Tibial nerve (tissue), 4 donors: Measurements from ENCODE around the gene ASIC3. TPM values are rescaled to one million over a fixed set of nuclear protein-coding genes. Genes with fewer than 3 reads are reported as not detected.

Source experiments
- DNase-seq, 2 donors: peaks; one replicate each; pipeline ENCODE4 v3.0.0-alpha.2; 2019; ENCODE audit warnings: low spot score in 2 of 2
- H3K27ac ChIP-seq, 4 donors: fragments of 200-600 bp; sonication (generic) in 3 of 4; one replicate each; pipeline ENCODE4 v1.5.1; 2017 to 2019; ENCODE audit warnings: mild to moderate bottlenecking in 1 of 4
- H3K27me3 ChIP-seq, 2 donors: fragments of 200-600 bp; sonication (generic) in 1 of 2; one replicate each; pipeline versions ENCODE4 v1.5.1 to v1.6.0; 2017 to 2019
- H3K36me3 ChIP-seq, 3 donors: fragments of 200-600 bp; sonication (generic); one replicate each; pipeline ENCODE4 v1.5.1; 2018 to 2019
- H3K4me1 ChIP-seq, 4 donors: fragments of 200-600 bp; sonication (generic) in 3 of 4; one replicate each; pipeline ENCODE4 v1.5.1; 2017 to 2019
- H3K4me3 ChIP-seq, 4 donors: fragments of 200-600 bp; sonication (generic) in 3 of 4; one replicate each; pipeline ENCODE4 v1.5.1; 2017 to 2019; ENCODE audit warnings: mild to moderate bottlenecking in 1 of 4, moderate library complexity in 1 of 4
- H3K9me3 ChIP-seq, 4 donors: fragments of 200-600 bp; sonication (generic) in 3 of 4; one replicate each; pipeline ENCODE4 v1.5.1; 2017 to 2019
- CTCF ChIP-seq, 5 experiments: fragments of 200-600 bp in 3 of 5; fragments of 450-650 bp in 2 of 5; sonication (generic) in 3 of 5; IDR thresholded peaks; one replicate each; pipeline ENCODE4 v1.5.1; 2016 to 2019; ENCODE audit warnings: antibody characterized with exemption in 5 of 5, mild to moderate bottlenecking in 3 of 5, moderate library complexity in 2 of 5
- EP300 ChIP-seq, 2 donors: sonication (generic); formaldehyde crosslinking; IDR thresholded peaks; one replicate each; pipeline ENCODE4 v1.6.1; 2017; ENCODE audit warnings: antibody characterized with exemption in 2 of 2, mild to moderate bottlenecking in 1 of 2
- POLR2A ChIP-seq, 2 donors: fragments of 450-650 bp; IDR thresholded peaks; one replicate each; pipeline ENCODE4 v1.6.1; 2017; ENCODE audit warnings: antibody characterized with exemption in 2 of 2, mild to moderate bottlenecking in 2 of 2, moderate library complexity in 2 of 2
- WGBS, 2 donors: methylation state at CpG; one replicate each; pipeline ENCODE4 v1.1.5; 2018; 5-methylcytosine and 5-hydroxymethylcytosine counted together
- total RNA-seq, 4 donors: library from RNA; depleted of rRNA; stranded (reverse); fragments of >200 nt; gene quantifications; one replicate each; pipeline ENCODE4 v1.1.0, GENCODE V29; 2016

ASIC3 gene
- total RNA-seq, 4 donors from 2014 or later, result 1.7 to 6.0 (median 4.0) TPM

- WGBS, 2 donors, result 8 to 30% methylated on average over 5 to 16 of the region's 26 CpGs
- no peaks in the 10 kb centered on the region for H3K9me3 ChIP-seq
- H3K4me3 ChIP-seq, result peak overlapping the region in 3 of 4 donors; percentile 22 to 41 (median 33)
- peaks cover 0 to 43% (median 19%) of the 10 kb centered on the region in 4 donors for H3K4me1 ChIP-seq
- no peaks in the 10 kb centered on the region for H3K36me3 ChIP-seq
- no peak overlapping the region for H3K27ac ChIP-seq
- DNase-seq, result no peak
- TF ChIP-seq CTCF (IDR thresholded peaks at IDR 0.05) (no peak), POLR2A (IDR thresholded peaks at IDR 0.05) (no peak), EP300 (IDR thresholded peaks at IDR 0.05) (no peak)
- H3K27me3 ChIP-seq, result peaks cover 2 to 83% of the 10 kb centered on the region in 2 donors
These were observed 35.0 kb upstream of the ASIC3 start for GRCh38 chr7:151013356-151013732.

GRCh38 chr7:151013733-151014497, 34.4 kb upstream of the ASIC3 start:
- peak overlapping the region in 3 of 4 donors; percentile 22 to 41 (median 33) for H3K4me3 ChIP-seq
- WGBS, 2 donors, result 18 to 21% methylated on average over 21 to 44 of the region's 55 CpGs
- no peaks in the 10 kb centered on the region for H3K36me3 ChIP-seq
- peak overlapping the region in 1 of 4 donors; percentile 45 for H3K27ac ChIP-seq
- H3K9me3 ChIP-seq, result no peaks in the 10 kb centered on the region
- peak; percentile 21 to 48 for DNase-seq
- H3K27me3 ChIP-seq, result peaks cover 2 to 82% of the 10 kb centered on the region in 2 donors
- TF ChIP-seq POLR2A (IDR thresholded peaks at IDR 0.05) (no peak), CTCF (IDR thresholded peaks at IDR 0.05) (peak in 2 of 5 experiments; percentile 6 to 9), EP300 (IDR thresholded peaks at IDR 0.05) (no peak)
- peaks cover 0 to 44% (median 21%) of the 10 kb centered on the region in 4 donors for H3K4me1 ChIP-seq

- Histone ChIP-seq H3K4me3 (no peak overlapping the region), H3K4me1 (peaks cover 0 to 44% (median 25%) of the 10 kb centered on the region in 4 donors), H3K27ac (no peak overlapping the region), H3K27me3 (peaks cover 2 to 82% of the 10 kb centered on the region in 2 donors), H3K36me3 (no peaks in the 10 kb centered on the region), H3K9me3 (no peaks in the 10 kb centered on the region)
- 80 to 87% methylated on average over 8 of the region's 8 CpGs for WGBS, 2 donors
- TF ChIP-seq POLR2A (IDR thresholded peaks at IDR 0.05) (no peak), CTCF (IDR thresholded peaks at IDR 0.05) (no peak), EP300 (IDR thresholded peaks at IDR 0.05) (no peak)
- DNase-seq, result no peak
These were observed 33.4 kb upstream of the ASIC3 start for GRCh38 chr7:151014950-151015349.

GRCh38 chr7:151015967-151016366, 32.4 kb upstream of the ASIC3 start:
- TF ChIP-seq EP300 (IDR thresholded peaks at IDR 0.05) (no peak), POLR2A (IDR thresholded peaks at IDR 0.05) (no peak), CTCF (IDR thresholded peaks at IDR 0.05) (no peak)
- WGBS, 2 donors, result 93 to 95% methylated on average over 5 of the region's 5 CpGs

GRCh38 chr7:151016505-151016904, 31.8 kb upstream of the ASIC3 start:
- Histone ChIP-seq H3K27ac (no peak overlapping the region), H3K4me1 (peaks cover 0 to 36% (median 25%) of the 10 kb centered on the region in 4 donors), H3K4me3 (no peak overlapping the region), H3K27me3 (peaks cover 2 to 86% of the 10 kb centered on the region in 2 donors), H3K9me3 (no peaks in the 10 kb centered on the region), H3K36me3 (no peaks in the 10 kb centered on the region)
- DNase-seq, result no peak
- TF ChIP-seq EP300 (IDR thresholded peaks at IDR 0.05), result no peak
- TF ChIP-seq CTCF (IDR thresholded peaks at IDR 0.05), result no peak
- TF ChIP-seq POLR2A (IDR thresholded peaks at IDR 0.05), result no peak
- WGBS, 2 donors, result 87 to 90% methylated on average over 8 of the region's 8 CpGs

More at GRCh38 chr7:151015967-151016366, 32.4 kb upstream of the ASIC3 start:
- Histone ChIP-seq H3K4me3 (no peak overlapping the region), H3K27me3 (peaks cover 2 to 82% of the 10 kb centered on the region in 2 donors), H3K27ac (no peak overlapping the region), H3K36me3 (no peaks in the 10 kb centered on the region), H3K4me1 (peaks cover 0 to 36% (median 25%) of the 10 kb centered on the region in 4 donors), H3K9me3 (no peaks in the 10 kb centered on the region)
- no peak for DNase-seq
